GM18519 (cell line): ENCODE data around the gene ZC3H6.
"Not testable (repeated sequence)": the region's sequence is repeated elsewhere in the genome, so short reads cannot be mapped to it uniquely, and the experiment has no call there.

Experiments used
- ATAC-seq: cut with Tn5 transposase; IDR thresholded peaks from one replicate; pipeline ENCODE4 v1.9.1; 2021; ENCODE audit warnings: mild to moderate bottlenecking, moderate library complexity; ENCODE audit not compliant: unreplicated experiment, low FRiP score

The ZC3H6 gene

GRCh38 chr2:112318515-112318914 lies 43.1 kb downstream of the ZC3H6 start:
- no peak for ATAC-seq

- no peak for ATAC-seq
These were observed 46.3 kb downstream of the ZC3H6 start for GRCh38 chr2:112321375-112322320.

GRCh38 chr2:112322919-112323318 lies 47.5 kb downstream of the ZC3H6 start:
- no peak for ATAC-seq

- ATAC-seq = no peak
These were observed 56.8 kb downstream of the ZC3H6 start for GRCh38 chr2:112332123-112332696.

GRCh38 chr2:112335600-112335999 lies 60.2 kb downstream of the ZC3H6 start:
- ATAC-seq = no peak

- ATAC-seq = no peak
These were observed 64.6 kb downstream of the ZC3H6 start for GRCh38 chr2:112339986-112340385.

GRCh38 chr2:112340475-112341267 lies 65.3 kb downstream of the ZC3H6 start:
- ATAC-seq = no peak

GRCh38 chr2:112342067-112342550 lies 66.7 kb downstream of the ZC3H6 start:
- ATAC-seq = no peak

GRCh38 chr2:112343827-112344585 lies 68.6 kb downstream of the ZC3H6 start:
- no peak for ATAC-seq

GRCh38 chr2:112345030-112346027 lies 69.9 kb downstream of the ZC3H6 start:
- ATAC-seq = no peak

- ATAC-seq = not testable (repeated sequence)
These were observed 76.9 kb downstream of the ZC3H6 start for GRCh38 chr2:112352292-112352691.

GRCh38 chr2:112352809-112353603 lies 77.6 kb downstream of the ZC3H6 start:
- not testable (repeated sequence) for ATAC-seq

GRCh38 chr2:112354335-112354734 lies 78.9 kb downstream of the ZC3H6 start:
- not testable (repeated sequence) for ATAC-seq

GRCh38 chr2:112360055-112360454 lies 84.7 kb downstream of the ZC3H6 start:
- not testable (repeated sequence) for ATAC-seq
